Pancreas (tissue), 10 donors: ENCODE measurements around the gene BSPH1. TPM values are rescaled to one million over a fixed set of nuclear protein-coding genes. Genes with fewer than 3 reads are reported as not detected.

Experiments
- ATAC-seq, 4 donors: fragments of 200-7000 bp; cut with Tn5 transposase; one replicate each; pipeline versions ENCODE4 v1.8.0 to v1.9.1; 2020; ENCODE audit warnings: mild to moderate bottlenecking in 4 of 4, moderate library complexity in 4 of 4
- DNase-seq, 6 donors: peaks; one replicate each; pipeline ENCODE4 v3.0.0-alpha.2; 2020
- FAIRE-seq: peaks from 2 replicates; lab custom pipeline; 2012; peaks lifted over from hg19 to GRCh38; lab: Jason Lieb, UNC
- H3K27ac ChIP-seq, 4 donors: fragments of 200-600 bp; sonication (generic); 1 replicate in 3 of 4; 2 replicates in 1 of 4; pipeline versions ENCODE4 v1.5.0 to v1.8.0; 2020
- H3K27me3 ChIP-seq, 4 donors: fragments of 200-600 bp; one replicate each; pipeline ENCODE4 v1.8.0; 2021
- H3K36me3 ChIP-seq, 3 donors: fragments of 200-600 bp; sonication (generic) in 1 of 3; one replicate each; pipeline versions ENCODE4 v1.5.0 to v1.8.0; 2020 to 2021
- H3K4me1 ChIP-seq, 3 donors: fragments of 200-600 bp; one replicate each; pipeline ENCODE4 v1.8.0; 2021
- H3K4me3 ChIP-seq, 4 donors: fragments of 200-600 bp; sonication (generic) in 2 of 4; one replicate each; pipeline versions ENCODE4 v1.5.0 to v1.8.0; 2020 to 2021
- H3K9me3 ChIP-seq, 4 donors: fragments of 200-600 bp; one replicate each; pipeline ENCODE4 v1.8.0; 2021
- CTCF ChIP-seq, 4 donors: fragments of 200-600 bp; sonication (generic) in 3 of 4; IDR thresholded peaks; one replicate each; pipeline versions ENCODE4 v1.5.0 to v1.8.0; 2021; ENCODE audit warnings: antibody characterized with exemption in 4 of 4
- WGBS, 2 donors: extraction: QIAGEN DNeasy Blood & Tissue Kit; methylation state at CpG; one replicate each; pipeline ENCODE4 v1.1.7; 2013; 5-methylcytosine and 5-hydroxymethylcytosine counted together
- intact Hi-C, 3 donors: fragments of 100-400 bp; cut with DNase I; formaldehyde crosslinking; loops; one replicate each; pipeline versions ENCODE4 v1.11.1 to v1.14.2; 2022
- polyA plus RNA-seq, 2 donors: library from polyadenylated mRNA; stranded (reverse); fragments of 200-250 nt; gene quantifications; one replicate each; pipeline ENCODE4 v1.2.3, GENCODE V29; 2013
- total RNA-seq, 6 donors: library from RNA; stranded (reverse); fragmentation: NEBNext Ultra II Directional in 4 of 6; extraction: Animal tissue kit (Norgen Biotek cat#: 25700) in 4 of 6; gene quantifications; one replicate each; pipeline versions ENCODE4 v1.2.1 to v1.2.4, GENCODE V29; 2021 to 2023
- donor health status: healthy with polysubstance abuse.
- donor health status: DM: no; HTN: no; CAD: no; lungs with moderate emphysema.
- donor health status: DM: no; HTN: no; CAD: no.
- donor health status: control.
- donor health status: control.
- donor health status: Bipolar disorder and iron deficiency.
- donor health status: DM: yes; HTN: yes; CAD: no.
- donor health status: DM: no; HTN: no; CAD: no.
- donor health status: DM: no; HTN: no; CAD: no.
- donor health status: DM: yes; HTN: yes; CAD: no.

The BSPH1 gene
- total and polyA plus RNA-seq, 8 donors = not detected

GRCh38 chr19:48025480-48025879, 33.5 kb upstream of the BSPH1 start:
- no peak for TF ChIP-seq CTCF (IDR thresholded peaks at IDR 0.05)
- Histone ChIP-seq H3K4me1 (no peaks in the 10 kb centered on the region), H3K9me3 (no peaks in the 10 kb centered on the region), H3K4me3 (no peak overlapping the region), H3K27me3 (peaks cover 0 to 3% (median 0%) of the 10 kb centered on the region in 4 donors), H3K36me3 (no peaks in the 10 kb centered on the region), H3K27ac (no peak overlapping the region)
- FAIRE-seq (no peak), ATAC-seq (no peak), DNase-seq (no peak)
- 42 to 58% methylated on average over 3 of the region's 3 CpGs for WGBS, 2 donors
- intact Hi-C loops = no loop called here

GRCh38 chr19:48023518-48023917, 31.5 kb upstream of the BSPH1 start:
- no peak for ATAC-seq
- WGBS, 2 donors = 71 to 86% methylated on average over 3 of the region's 3 CpGs
- H3K27me3 ChIP-seq = no peaks in the 10 kb centered on the region

GRCh38 chr19:48023011-48023410, 31.0 kb upstream of the BSPH1 start:
- H3K4me3 ChIP-seq = no peak overlapping the region
- no peak for TF ChIP-seq CTCF (IDR thresholded peaks at IDR 0.05)
- FAIRE-seq = no peak
- 37 to 50% methylated on average over 2 of the region's 2 CpGs for WGBS, 2 donors
- no peak for DNase-seq
- H3K9me3 ChIP-seq = no peaks in the 10 kb centered on the region
- no peak for ATAC-seq
- H3K27me3 ChIP-seq = no peaks in the 10 kb centered on the region
- no peaks in the 10 kb centered on the region for H3K4me1 ChIP-seq
- H3K36me3 ChIP-seq = no peaks in the 10 kb centered on the region
- H3K27ac ChIP-seq = no peak overlapping the region
- intact Hi-C loops = no loop called here

More at GRCh38 chr19:48023518-48023917, 31.5 kb upstream of the BSPH1 start:
- Histone ChIP-seq H3K27ac (no peak overlapping the region), H3K36me3 (no peaks in the 10 kb centered on the region), H3K4me3 (no peak overlapping the region), H3K4me1 (no peaks in the 10 kb centered on the region), H3K9me3 (no peaks in the 10 kb centered on the region)
- intact Hi-C loops = no loop called here
- DNase-seq (no peak), FAIRE-seq (no peak)
- no peak for TF ChIP-seq CTCF (IDR thresholded peaks at IDR 0.05)

GRCh38 chr19:48020686-48021085, 28.7 kb upstream of the BSPH1 start:
- Histone ChIP-seq H3K36me3 (no peaks in the 10 kb centered on the region), H3K4me1 (no peaks in the 10 kb centered on the region), H3K27me3 (no peaks in the 10 kb centered on the region), H3K27ac (no peak overlapping the region), H3K9me3 (no peaks in the 10 kb centered on the region), H3K4me3 (no peak overlapping the region)
- no peak for ATAC-seq
- DNase-seq = no peak
- TF ChIP-seq CTCF (IDR thresholded peaks at IDR 0.05) = no peak
- FAIRE-seq = no peak
- 73 to 76% methylated on average over 3 of the region's 3 CpGs for WGBS, 2 donors
- intact Hi-C loops = no loop called here

GRCh38 chr19:48010932-48011758, 19.2 kb upstream of the BSPH1 start:
- Histone ChIP-seq H3K4me1 (no peaks in the 10 kb centered on the region), H3K36me3 (no peaks in the 10 kb centered on the region), H3K27me3 (no peaks in the 10 kb centered on the region), H3K27ac (no peak overlapping the region), H3K9me3 (no peaks in the 10 kb centered on the region), H3K4me3 (no peak overlapping the region)
- ATAC-seq = no peak
- no peak for FAIRE-seq
- no peak for TF ChIP-seq CTCF (IDR thresholded peaks at IDR 0.05)
- 71 to 81% methylated on average over 11 of the region's 11 CpGs for WGBS, 2 donors
- no peak for DNase-seq
- intact Hi-C loops = no loop called here
